ENCODE measurements around the gene PLCH2. TPM values are rescaled to one million over a fixed set of nuclear protein-coding genes. Genes with fewer than 3 reads are reported as not detected.
"Not testable (repeated sequence)": the region's sequence is repeated elsewhere in the genome, so short reads cannot be mapped to it uniquely, and the experiment has no call there.

The PLCH2 gene
- total RNA-seq, 6 experiments from 2014 or later: 0.09 to 0.34 (median 0.18) TPM; not detected in 1

DNA sequence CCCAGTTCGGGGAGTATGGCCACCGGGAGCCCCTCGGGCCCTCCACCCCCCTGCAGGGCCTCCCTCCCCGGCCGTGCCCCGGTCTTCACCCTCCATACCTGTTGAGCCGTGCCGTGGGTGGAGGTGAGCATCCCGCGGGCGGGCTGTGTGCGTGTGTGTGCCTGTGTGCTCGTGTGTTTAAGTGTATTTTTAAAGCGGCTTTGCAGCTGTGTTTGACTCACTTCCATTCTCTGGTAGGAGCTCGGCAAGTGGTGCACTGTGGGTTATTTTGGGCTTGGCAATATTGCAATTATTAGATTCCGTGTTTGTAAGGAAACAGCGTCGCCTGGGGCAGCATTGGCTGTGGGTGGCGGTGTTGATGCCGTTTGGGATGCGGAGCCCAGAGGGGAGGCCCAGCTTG lies 20.3 kb upstream of the PLCH2 start:
- DNase-seq: peak; percentile 4
- TF ChIP-seq, protein P1, sequence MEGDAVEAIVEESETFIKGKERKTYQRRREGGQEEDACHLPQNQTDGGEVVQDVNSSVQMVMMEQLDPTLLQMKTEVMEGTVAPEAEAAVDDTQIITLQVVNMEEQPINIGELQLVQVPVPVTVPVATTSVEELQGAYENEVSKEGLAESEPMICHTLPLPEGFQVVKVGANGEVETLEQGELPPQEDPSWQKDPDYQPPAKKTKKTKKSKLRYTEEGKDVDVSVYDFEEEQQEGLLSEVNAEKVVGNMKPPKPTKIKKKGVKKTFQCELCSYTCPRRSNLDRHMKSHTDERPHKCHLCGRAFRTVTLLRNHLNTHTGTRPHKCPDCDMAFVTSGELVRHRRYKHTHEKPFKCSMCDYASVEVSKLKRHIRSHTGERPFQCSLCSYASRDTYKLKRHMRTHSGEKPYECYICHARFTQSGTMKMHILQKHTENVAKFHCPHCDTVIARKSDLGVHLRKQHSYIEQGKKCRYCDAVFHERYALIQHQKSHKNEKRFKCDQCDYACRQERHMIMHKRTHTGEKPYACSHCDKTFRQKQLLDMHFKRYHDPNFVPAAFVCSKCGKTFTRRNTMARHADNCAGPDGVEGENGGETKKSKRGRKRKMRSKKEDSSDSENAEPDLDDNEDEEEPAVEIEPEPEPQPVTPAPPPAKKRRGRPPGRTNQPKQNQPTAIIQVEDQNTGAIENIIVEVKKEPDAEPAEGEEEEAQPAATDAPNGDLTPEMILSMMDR (IDR thresholded peaks at IDR 0.05): no peak
- H3K4me3 Mint-ChIP-seq: no peak overlapping the region
- H3K36me3 Mint-ChIP-seq (ENCODE audit: low read depth): no peaks in the 10 kb centered on the region
- no peak overlapping the region for H3K27ac Mint-ChIP-seq
- H3K27me3 Mint-ChIP-seq (ENCODE audit: insufficient read depth): peaks cover 5% of the 10 kb centered on the region
- H3K9me3 Mint-ChIP-seq: no peaks in the 10 kb centered on the region
- H3K4me1 Mint-ChIP-seq (ENCODE audit: low read depth): peaks cover 14% of the 10 kb centered on the region; the same call in 1 of the 2 replicates

DNA sequence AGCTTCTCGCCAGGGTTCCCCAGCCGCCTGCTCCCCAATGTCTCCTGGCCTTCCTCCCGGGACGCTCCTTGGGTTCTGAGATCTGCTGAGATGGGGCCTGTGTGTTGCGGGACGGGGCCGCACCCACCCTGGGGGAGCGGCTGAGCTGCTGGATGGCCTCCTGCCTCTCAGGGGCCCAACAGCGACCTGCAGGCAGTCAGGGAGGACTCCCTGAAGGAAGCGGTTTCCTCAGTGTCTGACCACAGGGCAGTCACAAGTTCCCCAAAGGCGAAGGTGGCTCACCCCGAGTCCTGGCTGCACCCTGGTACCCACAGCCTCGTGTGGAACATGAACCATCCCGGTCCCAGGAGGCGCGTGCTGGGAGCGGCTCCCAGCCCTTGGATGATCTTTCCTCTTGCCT lies 18.6 kb upstream of the PLCH2 start:
- H3K27me3 Mint-ChIP-seq (ENCODE audit: insufficient read depth): peaks cover 7% of the 10 kb centered on the region
- H3K27ac Mint-ChIP-seq: no peak overlapping the region
- DNase-seq: no peak
- peaks cover 9% of the 10 kb centered on the region; the same call in 1 of the 2 replicates for H3K4me1 Mint-ChIP-seq (ENCODE audit: low read depth)
- H3K4me3 Mint-ChIP-seq: no peak overlapping the region
- H3K36me3 Mint-ChIP-seq (ENCODE audit: low read depth): no peaks in the 10 kb centered on the region
- TF ChIP-seq, protein P1 (IDR thresholded peaks at IDR 0.05): no peak
- H3K9me3 Mint-ChIP-seq: no peaks in the 10 kb centered on the region

GRCh38 chr1:2458687-2459086 lies 17.4 kb upstream of the PLCH2 start:
- no peaks in the 10 kb centered on the region for H3K4me1 Mint-ChIP-seq (ENCODE audit: low read depth)
- no peak for DNase-seq
- H3K27me3 Mint-ChIP-seq (ENCODE audit: insufficient read depth): peaks cover 16% of the 10 kb centered on the region
- no peaks in the 10 kb centered on the region for H3K9me3 Mint-ChIP-seq
- no peaks in the 10 kb centered on the region for H3K36me3 Mint-ChIP-seq (ENCODE audit: low read depth)
- no peak overlapping the region for H3K27ac Mint-ChIP-seq
- TF ChIP-seq, protein P1 (IDR thresholded peaks at IDR 0.05): no peak
- H3K4me3 Mint-ChIP-seq: no peak overlapping the region

- H3K36me3 Mint-ChIP-seq (ENCODE audit: low read depth); H3K9me3 Mint-ChIP-seq; H3K27ac Mint-ChIP-seq; H3K4me1 Mint-ChIP-seq (ENCODE audit: low read depth); DNase-seq; H3K4me3 Mint-ChIP-seq: not testable (repeated sequence)
- peaks cover 20% of the 10 kb centered on the region for H3K27me3 Mint-ChIP-seq (ENCODE audit: insufficient read depth)
Observed at GRCh38 chr1:2459102-2459753, 16.9 kb upstream of the PLCH2 start.

DNA sequence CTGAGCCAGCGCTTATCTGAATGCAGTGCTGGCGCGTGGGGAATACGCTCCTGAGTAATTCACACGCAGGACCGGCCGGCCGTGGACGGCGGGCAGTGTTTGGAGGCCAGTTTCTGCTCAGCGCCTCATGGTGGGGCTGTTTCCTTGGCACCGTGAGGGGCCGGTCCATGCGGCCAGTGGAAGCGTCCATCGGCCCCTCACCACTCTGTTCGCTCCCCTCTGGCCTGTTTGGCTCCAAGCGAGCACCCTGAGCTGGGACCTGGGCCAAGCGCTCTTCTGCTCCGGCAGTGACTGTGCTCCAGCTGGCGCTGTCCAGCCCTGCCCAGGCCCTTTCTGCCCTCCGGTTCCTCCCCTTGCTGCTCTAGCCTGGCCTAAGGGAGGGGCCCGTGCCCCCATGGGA lies 16.3 kb upstream of the PLCH2 start:
- Mint-ChIP-seq H3K27me3 (ENCODE audit: insufficient read depth) (peaks cover 26% of the 10 kb centered on the region), H3K27ac (no peak overlapping the region), H3K9me3 (no peaks in the 10 kb centered on the region), H3K36me3 (ENCODE audit: low read depth) (no peaks in the 10 kb centered on the region), H3K4me1 (ENCODE audit: low read depth) (no peaks in the 10 kb centered on the region), H3K4me3 (no peak overlapping the region)
- no peak for DNase-seq
- TF ChIP-seq, protein P1 (IDR thresholded peaks at IDR 0.05): peak; percentile 22; the same call in 1 of the 2 replicates

GRCh38 chr1:2460203-2460602 lies 15.9 kb upstream of the PLCH2 start:
- Mint-ChIP-seq H3K4me1 (ENCODE audit: low read depth) (no peaks in the 10 kb centered on the region), H3K27me3 (ENCODE audit: insufficient read depth) (peaks cover 27% of the 10 kb centered on the region), H3K9me3 (no peaks in the 10 kb centered on the region), H3K4me3 (no peak overlapping the region), H3K27ac (no peak overlapping the region), H3K36me3 (ENCODE audit: low read depth) (no peaks in the 10 kb centered on the region)
- no peak for DNase-seq
- TF ChIP-seq, protein P1 (IDR thresholded peaks at IDR 0.05): no peak

Measured in HFFc6 (cell line).